Upper lobe of left lung (tissue), 6 donors: ENCODE results near the gene TRPC3. TPM values are rescaled to one million over a fixed set of nuclear protein-coding genes. Genes with fewer than 3 reads are reported as not detected.

Experiments used
- ATAC-seq, 2 donors: fragments of 200-7000 bp; cut with Tn5 transposase; one replicate each; pipeline ENCODE4 v1.9.1; 2022; ENCODE audit warnings: mild to moderate bottlenecking in 2 of 2, moderate library complexity in 2 of 2; ENCODE audit not compliant: low FRiP score in 2 of 2
- DNase-seq, 2 donors: peaks; one replicate each; pipeline ENCODE4 v3.0.0-alpha.2; 2019 to 2020
- H3K27ac ChIP-seq, 4 donors: fragments of 200-600 bp; sonication (generic); one replicate each; pipeline ENCODE4 v1.5.1; 2016 to 2019
- H3K27me3 ChIP-seq, 4 donors: fragments of 200-600 bp; sonication (generic); one replicate each; pipeline ENCODE4 v1.5.1; 2017 to 2019
- H3K36me3 ChIP-seq, 4 donors: fragments of 200-600 bp; sonication (generic); one replicate each; pipeline ENCODE4 v1.5.1; 2016 to 2019
- H3K4me1 ChIP-seq, 4 donors: fragments of 200-600 bp; sonication (generic); one replicate each; pipeline ENCODE4 v1.5.1; 2018 to 2019
- H3K4me3 ChIP-seq, 4 donors: fragments of 200-600 bp; sonication (generic); one replicate each; pipeline ENCODE4 v1.5.1; 2017 to 2019; ENCODE audit warnings: mild to moderate bottlenecking in 2 of 4, moderate library complexity in 1 of 4
- H3K9me3 ChIP-seq, 4 donors: fragments of 200-600 bp; sonication (generic); one replicate each; pipeline ENCODE4 v1.5.1; 2018 to 2019
- EP300 ChIP-seq, 4 donors: sonication (generic); formaldehyde crosslinking; IDR thresholded peaks; one replicate each; pipeline ENCODE4 v1.5.1; 2017; ENCODE audit warnings: antibody characterized with exemption in 4 of 4, control low read depth in 2 of 4
- POLR2A ChIP-seq, 4 donors: fragments of 450-650 bp; IDR thresholded peaks; one replicate each; pipeline ENCODE4 v1.5.1; 2016 to 2017; ENCODE audit warnings: antibody characterized with exemption in 4 of 4, mild to moderate bottlenecking in 2 of 4
- POLR2AphosphoS5 ChIP-seq, 2 donors: sonication (generic); formaldehyde crosslinking; IDR thresholded peaks; one replicate each; pipeline ENCODE4 v1.5.1; 2017; ENCODE audit warnings: antibody characterized with exemption in 2 of 2
- WGBS, 2 donors: methylation state at CpG; one replicate each; pipeline ENCODE4 v1.1.5; 2017 to 2018; 5-methylcytosine and 5-hydroxymethylcytosine counted together
- total RNA-seq, 6 donors: library from RNA; depleted of rRNA in 4 of 6; stranded (reverse); fragments of >200 nt in 4 of 6; gene quantifications; one replicate each; pipeline versions ENCODE4 v1.1.0 to v1.2.1, GENCODE V29; 2016 to 2021
- TF ChIP-seq, protein P1 (sequence below), 6 experiments: fragments of 450-650 bp in 4 of 6; fragments of 200-600 bp in 2 of 6; sonication (generic) in 2 of 6; IDR thresholded peaks; one replicate each; pipeline ENCODE4 v1.5.1; 2016 to 2019; ENCODE audit warnings: antibody characterized with exemption in 6 of 6
- donor health status: DM: no; HTN: no; CAD: no; lungs with moderate emphysema.
- donor health status: DM: no; HTN: yes; CAD: no; lungs with severe emphysema.

TRPC3 gene
- total RNA-seq, 6 donors from 2014 or later: 0.77 to 9.4 (median 1.4) TPM

DNA sequence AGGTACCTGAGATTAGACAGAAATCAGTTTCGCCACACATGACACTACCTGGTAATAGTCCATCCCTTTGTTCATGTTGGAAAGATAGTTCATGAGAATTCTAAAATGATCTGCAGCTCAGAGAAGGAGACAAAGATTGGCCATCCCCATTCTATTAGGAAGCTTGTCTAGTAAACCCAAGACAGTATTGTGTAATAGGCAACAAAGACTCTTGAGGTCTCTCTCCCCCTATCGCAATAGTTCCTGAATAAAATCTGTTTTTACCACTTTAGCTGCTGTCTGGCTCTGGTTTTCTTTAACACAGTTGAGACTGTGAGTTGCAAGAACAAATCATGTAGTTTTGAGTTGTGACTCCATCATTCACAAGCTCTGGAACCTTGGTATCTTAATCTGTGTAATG, 66.7 kb downstream of the TRPC3 start:
- TF ChIP-seq EP300 (IDR thresholded peaks at IDR 0.05): no peak
- TF ChIP-seq POLR2AphosphoS5 (IDR thresholded peaks at IDR 0.05): no peak
- no peak for TF ChIP-seq POLR2A (IDR thresholded peaks at IDR 0.05)
- no peaks in the 10 kb centered on the region for H3K4me1 ChIP-seq
- H3K9me3 ChIP-seq: no peaks in the 10 kb centered on the region
- no peaks in the 10 kb centered on the region for H3K36me3 ChIP-seq
- ATAC-seq: no peak
- no peak overlapping the region for H3K27ac ChIP-seq
- H3K27me3 ChIP-seq: no peaks in the 10 kb centered on the region
- 83 to 84% methylated on average over 2 of the region's 2 CpGs for WGBS, 2 donors
- no peak for DNase-seq
- no peak overlapping the region for H3K4me3 ChIP-seq

DNA sequence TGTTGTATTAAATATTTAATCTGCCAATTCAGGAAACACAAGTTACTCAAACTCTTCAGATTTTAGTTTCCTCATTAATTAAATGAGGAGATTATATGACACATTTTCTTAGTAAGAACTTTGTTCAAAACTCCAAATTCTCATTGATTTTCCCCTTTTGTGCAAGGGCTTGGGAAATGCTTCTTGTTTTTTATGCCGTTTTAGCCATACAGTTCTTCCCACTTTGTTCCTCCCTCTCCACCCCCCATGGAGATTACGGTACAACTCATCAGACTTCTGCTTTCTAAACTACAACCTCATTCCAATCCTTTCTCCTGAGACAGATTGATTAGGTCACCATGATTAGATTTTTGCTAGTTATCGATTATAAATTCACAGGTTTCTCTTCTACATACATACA, 70.7 kb downstream of the TRPC3 start:
- no peak overlapping the region for H3K27ac ChIP-seq
- TF ChIP-seq EP300 (IDR thresholded peaks at IDR 0.05): no peak
- TF ChIP-seq, protein P1, sequence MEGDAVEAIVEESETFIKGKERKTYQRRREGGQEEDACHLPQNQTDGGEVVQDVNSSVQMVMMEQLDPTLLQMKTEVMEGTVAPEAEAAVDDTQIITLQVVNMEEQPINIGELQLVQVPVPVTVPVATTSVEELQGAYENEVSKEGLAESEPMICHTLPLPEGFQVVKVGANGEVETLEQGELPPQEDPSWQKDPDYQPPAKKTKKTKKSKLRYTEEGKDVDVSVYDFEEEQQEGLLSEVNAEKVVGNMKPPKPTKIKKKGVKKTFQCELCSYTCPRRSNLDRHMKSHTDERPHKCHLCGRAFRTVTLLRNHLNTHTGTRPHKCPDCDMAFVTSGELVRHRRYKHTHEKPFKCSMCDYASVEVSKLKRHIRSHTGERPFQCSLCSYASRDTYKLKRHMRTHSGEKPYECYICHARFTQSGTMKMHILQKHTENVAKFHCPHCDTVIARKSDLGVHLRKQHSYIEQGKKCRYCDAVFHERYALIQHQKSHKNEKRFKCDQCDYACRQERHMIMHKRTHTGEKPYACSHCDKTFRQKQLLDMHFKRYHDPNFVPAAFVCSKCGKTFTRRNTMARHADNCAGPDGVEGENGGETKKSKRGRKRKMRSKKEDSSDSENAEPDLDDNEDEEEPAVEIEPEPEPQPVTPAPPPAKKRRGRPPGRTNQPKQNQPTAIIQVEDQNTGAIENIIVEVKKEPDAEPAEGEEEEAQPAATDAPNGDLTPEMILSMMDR (IDR thresholded peaks at IDR 0.05): no peak
- no peak for TF ChIP-seq POLR2A (IDR thresholded peaks at IDR 0.05)
- TF ChIP-seq POLR2AphosphoS5 (IDR thresholded peaks at IDR 0.05): no peak
- no peaks in the 10 kb centered on the region for H3K36me3 ChIP-seq
- H3K4me3 ChIP-seq: no peak overlapping the region
- no peak for DNase-seq
- no peak for ATAC-seq
- no peaks in the 10 kb centered on the region for H3K9me3 ChIP-seq
- WGBS, 2 donors: 70 to 72% methylated on average over 3 of the region's 3 CpGs
- H3K27me3 ChIP-seq: no peaks in the 10 kb centered on the region
- H3K4me1 ChIP-seq: no peaks in the 10 kb centered on the region

GRCh38 chr4:121879135-121879534, 72.7 kb downstream of the TRPC3 start:
- H3K36me3 ChIP-seq: no peaks in the 10 kb centered on the region
- H3K27ac ChIP-seq: no peak overlapping the region
- TF ChIP-seq EP300 (IDR thresholded peaks at IDR 0.05): no peak
- TF ChIP-seq POLR2A (IDR thresholded peaks at IDR 0.05): no peak
- TF ChIP-seq, protein P1 (IDR thresholded peaks at IDR 0.05): no peak
- no peak for TF ChIP-seq POLR2AphosphoS5 (IDR thresholded peaks at IDR 0.05)
- no peaks in the 10 kb centered on the region for H3K4me1 ChIP-seq
- H3K9me3 ChIP-seq: no peaks in the 10 kb centered on the region
- DNase-seq (no peak), ATAC-seq (no peak)
- no peaks in the 10 kb centered on the region for H3K27me3 ChIP-seq
- no peak overlapping the region for H3K4me3 ChIP-seq

DNA sequence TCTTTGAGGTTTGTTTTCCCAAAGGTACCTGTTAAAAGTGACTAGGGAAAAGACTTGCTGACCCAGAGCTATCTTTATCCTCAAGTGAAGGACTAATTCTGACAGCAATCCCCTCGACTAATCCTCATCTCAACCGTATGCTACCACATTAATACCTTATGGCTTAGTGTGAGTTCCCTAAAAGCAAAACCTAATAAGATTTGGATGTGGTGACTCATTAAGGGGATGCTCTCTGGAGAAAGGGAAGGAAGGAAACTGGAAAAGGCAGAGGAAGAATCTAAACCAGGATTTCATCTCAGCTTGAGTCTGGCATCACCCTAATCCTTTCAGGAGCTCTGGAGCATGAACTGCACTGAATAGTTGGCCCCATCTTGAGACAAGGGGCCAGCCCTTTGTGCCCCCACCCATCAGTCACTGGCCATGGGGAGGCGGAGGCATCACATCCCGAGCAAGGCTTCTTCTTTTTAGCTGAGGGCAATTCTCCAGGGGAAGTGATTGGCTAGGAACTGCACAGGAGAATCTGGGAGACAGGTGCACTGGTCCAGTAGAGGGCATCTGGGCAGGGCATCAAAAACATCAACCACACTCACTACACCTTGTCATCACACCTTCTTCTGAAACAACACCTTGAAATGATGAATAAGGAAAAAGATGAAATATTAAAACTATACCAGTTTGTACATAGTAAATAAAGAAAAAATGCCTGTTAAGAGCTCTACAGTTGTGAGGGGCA, 74.7 kb downstream of the TRPC3 start:
- no peak for TF ChIP-seq POLR2AphosphoS5 (IDR thresholded peaks at IDR 0.05)
- TF ChIP-seq EP300 (IDR thresholded peaks at IDR 0.05): no peak
- TF ChIP-seq, protein P1 (IDR thresholded peaks at IDR 0.05): no peak
- no peak for TF ChIP-seq POLR2A (IDR thresholded peaks at IDR 0.05)
- Histone ChIP-seq H3K36me3 (no peaks in the 10 kb centered on the region), H3K27ac (no peak overlapping the region), H3K4me1 (no peaks in the 10 kb centered on the region), H3K27me3 (no peaks in the 10 kb centered on the region), H3K4me3 (no peak overlapping the region), H3K9me3 (no peaks in the 10 kb centered on the region)
- 76 to 78% methylated on average over 2 to 4 of the region's 4 CpGs for WGBS, 2 donors
- DNase-seq (no peak), ATAC-seq (no peak)

DNA sequence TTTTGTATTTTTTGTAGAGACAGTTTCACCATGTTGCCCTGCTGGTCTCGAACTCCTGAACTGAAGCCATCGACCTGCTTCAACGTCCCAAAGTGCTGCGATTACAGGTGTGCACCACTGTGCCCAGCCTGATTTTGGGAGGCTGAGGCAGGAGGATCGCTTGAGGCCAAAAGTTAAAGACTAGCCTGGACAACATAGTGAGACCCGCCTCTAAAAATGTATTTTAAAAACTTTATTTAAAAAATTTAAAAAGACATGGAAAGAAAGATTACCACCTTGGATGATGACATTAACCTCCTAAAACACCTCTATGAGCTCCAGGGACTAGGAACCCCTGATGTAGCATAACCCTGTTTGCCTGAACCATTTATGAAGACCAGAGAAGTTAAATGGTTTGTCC, 75.8 kb downstream of the TRPC3 start:
- WGBS, 2 donors: 94 to 96% methylated on average over 6 of the region's 6 CpGs
- no peak overlapping the region for H3K4me3 ChIP-seq

More for the DNA sequence above, 75.8 kb downstream of the TRPC3 start:
- no peaks in the 10 kb centered on the region for H3K36me3 ChIP-seq
- H3K27me3 ChIP-seq: no peaks in the 10 kb centered on the region
- no peaks in the 10 kb centered on the region for H3K4me1 ChIP-seq
- H3K9me3 ChIP-seq: no peaks in the 10 kb centered on the region
- no peak for ATAC-seq
- no peak overlapping the region for H3K27ac ChIP-seq
- TF ChIP-seq POLR2A (IDR thresholded peaks at IDR 0.05) (no peak), EP300 (IDR thresholded peaks at IDR 0.05) (no peak), POLR2AphosphoS5 (IDR thresholded peaks at IDR 0.05) (no peak)
- TF ChIP-seq, protein P1 (IDR thresholded peaks at IDR 0.05): no peak
- DNase-seq: no peak
